ENCODE data around the gene FRAT2.

- TF ChIP-seq CTCF (IDR thresholded peaks at IDR 0.05): no peak
- peak; percentile 47; the same call in 1 of the 2 replicates for TF ChIP-seq POLR2AphosphoS5 (IDR thresholded peaks at IDR 0.05; ENCODE audit: low read depth, low read length)
- TF ChIP-seq SIN3A (IDR thresholded peaks at IDR 0.05; ENCODE audit: borderline replicate concordance, insufficient read depth, low read depth, low read length): peak; percentile 95; the same call in 1 of the 2 replicates
- TF ChIP-seq REST (IDR thresholded peaks at IDR 0.05; ENCODE audit: insufficient read depth in 1 of 2, low read depth in 2 of 2, low read length in 1 of 2): no peak
Measured at GRCh38 chr10:97334370-97335175, at the start of gene FRAT2.
